Right lung (tissue), 5 donors: ENCODE results near the gene ZNF213. TPM values are rescaled to one million over a fixed set of nuclear protein-coding genes. Genes with fewer than 3 reads are reported as not detected.
"Not testable (repeated sequence)": the region's sequence is repeated elsewhere in the genome, so short reads cannot be mapped to it uniquely, and the experiment has no call there.

ENCODE experiments used
- DNase-seq, 2 donors: peaks; one replicate each; pipeline ENCODE4 v3.0.0-alpha.2; 2013
- polyA plus RNA-seq, 5 donors: library from polyadenylated mRNA; unstranded; fragments of 120-200 nt; gene quantifications; one replicate each; pipeline versions ENCODE4 v1.2.1 to v1.2.3, GENCODE V29; 2013; ENCODE audit warnings: inconsistent platforms in 1 of 5, low replicate concordance in 1 of 5; ENCODE audit not compliant: insufficient read length in 5 of 5, insufficient read depth in 1 of 5

The ZNF213 gene
- polyA plus RNA-seq, 5 donors, result 10.5 to 18.5 (median 14.7) TPM

GRCh38 chr16:3166505-3166886 is 31.7 kb downstream of the ZNF213 start:
- DNase-seq, result no peak

- not testable (repeated sequence) for DNase-seq
Observed at GRCh38 chr16:3168729-3169128, 33.9 kb downstream of the ZNF213 start.

- DNase-seq, result no peak
Observed at GRCh38 chr16:3170440-3171180, 35.8 kb downstream of the ZNF213 start.

- DNase-seq, result no peak
Observed at GRCh38 chr16:3171181-3171854, 36.5 kb downstream of the ZNF213 start.

- DNase-seq, result no peak
Observed at GRCh38 chr16:3171855-3172593, 37.2 kb downstream of the ZNF213 start.

- DNase-seq, result no peak
Observed at GRCh38 chr16:3173892-3174617, 39.2 kb downstream of the ZNF213 start.

GRCh38 chr16:3174618-3175148 is 39.9 kb downstream of the ZNF213 start:
- no peak for DNase-seq

- DNase-seq, result no peak
Observed at GRCh38 chr16:3175157-3176093, 40.6 kb downstream of the ZNF213 start.

- DNase-seq, result no peak
Observed at GRCh38 chr16:3179651-3180050, 44.8 kb downstream of the ZNF213 start.

GRCh38 chr16:3180445-3180878 is 45.6 kb downstream of the ZNF213 start:
- DNase-seq, result no peak

GRCh38 chr16:3182293-3182607 is 47.4 kb downstream of the ZNF213 start:
- not testable (repeated sequence) for DNase-seq

GRCh38 chr16:3182608-3183444 is 48.0 kb downstream of the ZNF213 start:
- DNase-seq, result no peak

GRCh38 chr16:3183445-3184139 is 48.8 kb downstream of the ZNF213 start:
- no peak for DNase-seq

- no peak for DNase-seq
Observed at GRCh38 chr16:3186946-3187690, 52.3 kb downstream of the ZNF213 start.

- no peak for DNase-seq
Observed at GRCh38 chr16:3187798-3188674, 53.2 kb downstream of the ZNF213 start, which contains the start of gene OR1F1. TSS of gene OR1F1 (plus strand) at chr16:3188204.

- no peak for DNase-seq
Observed at GRCh38 chr16:3188675-3188924, 53.8 kb downstream of the ZNF213 start.
